ENCODE data around the gene NLK.

DNA sequence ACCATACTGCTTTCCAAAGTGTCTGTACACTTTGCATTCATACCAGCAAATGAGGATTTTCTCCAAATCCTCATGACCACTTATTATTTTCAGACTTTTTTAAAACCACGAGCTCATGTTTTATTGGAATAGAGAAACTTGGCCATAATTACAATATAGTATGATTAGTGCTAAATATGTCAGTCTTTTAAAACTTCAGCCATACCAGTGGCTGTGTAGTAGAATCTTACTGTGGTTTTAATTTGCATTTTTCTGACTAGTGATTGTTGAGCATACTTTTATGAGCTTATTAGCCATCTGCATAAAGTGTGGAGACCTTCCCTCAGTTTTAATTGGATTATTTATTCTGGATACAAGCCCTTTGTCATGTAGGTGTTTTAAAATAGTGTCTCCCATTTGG is 57.8 kb downstream of the NLK start:
- TF ChIP-seq ARID2 (CRISPR knock-in tag; IDR thresholded peaks at IDR 0.05; ENCODE audit: borderline replicate concordance) (no peak), POLR2A (IDR thresholded peaks at IDR 0.05; ENCODE audit: insufficient read depth in 1 of 2, low read depth in 2 of 2, low read length in 2 of 2) (no peak), MEF2D (CRISPR knock-in tag; IDR thresholded peaks at IDR 0.05) (no peak)
- TF ChIP-seq, protein P1, sequence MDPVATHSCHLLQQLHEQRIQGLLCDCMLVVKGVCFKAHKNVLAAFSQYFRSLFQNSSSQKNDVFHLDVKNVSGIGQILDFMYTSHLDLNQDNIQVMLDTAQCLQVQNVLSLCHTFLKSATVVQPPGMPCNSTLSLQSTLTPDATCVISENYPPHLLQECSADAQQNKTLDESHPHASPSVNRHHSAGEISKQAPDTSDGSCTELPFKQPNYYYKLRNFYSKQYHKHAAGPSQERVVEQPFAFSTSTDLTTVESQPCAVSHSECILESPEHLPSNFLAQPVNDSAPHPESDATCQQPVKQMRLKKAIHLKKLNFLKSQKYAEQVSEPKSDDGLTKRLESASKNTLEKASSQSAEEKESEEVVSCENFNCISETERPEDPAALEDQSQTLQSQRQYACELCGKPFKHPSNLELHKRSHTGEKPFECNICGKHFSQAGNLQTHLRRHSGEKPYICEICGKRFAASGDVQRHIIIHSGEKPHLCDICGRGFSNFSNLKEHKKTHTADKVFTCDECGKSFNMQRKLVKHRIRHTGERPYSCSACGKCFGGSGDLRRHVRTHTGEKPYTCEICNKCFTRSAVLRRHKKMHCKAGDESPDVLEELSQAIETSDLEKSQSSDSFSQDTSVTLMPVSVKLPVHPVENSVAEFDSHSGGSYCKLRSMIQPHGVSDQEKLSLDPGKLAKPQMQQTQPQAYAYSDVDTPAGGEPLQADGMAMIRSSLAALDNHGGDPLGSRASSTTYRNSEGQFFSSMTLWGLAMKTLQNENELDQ (CRISPR knock-in tag; IDR thresholded peaks at IDR 0.05; ENCODE audit: borderline replicate concordance) = no peak
- TF ChIP-seq, protein P2, sequence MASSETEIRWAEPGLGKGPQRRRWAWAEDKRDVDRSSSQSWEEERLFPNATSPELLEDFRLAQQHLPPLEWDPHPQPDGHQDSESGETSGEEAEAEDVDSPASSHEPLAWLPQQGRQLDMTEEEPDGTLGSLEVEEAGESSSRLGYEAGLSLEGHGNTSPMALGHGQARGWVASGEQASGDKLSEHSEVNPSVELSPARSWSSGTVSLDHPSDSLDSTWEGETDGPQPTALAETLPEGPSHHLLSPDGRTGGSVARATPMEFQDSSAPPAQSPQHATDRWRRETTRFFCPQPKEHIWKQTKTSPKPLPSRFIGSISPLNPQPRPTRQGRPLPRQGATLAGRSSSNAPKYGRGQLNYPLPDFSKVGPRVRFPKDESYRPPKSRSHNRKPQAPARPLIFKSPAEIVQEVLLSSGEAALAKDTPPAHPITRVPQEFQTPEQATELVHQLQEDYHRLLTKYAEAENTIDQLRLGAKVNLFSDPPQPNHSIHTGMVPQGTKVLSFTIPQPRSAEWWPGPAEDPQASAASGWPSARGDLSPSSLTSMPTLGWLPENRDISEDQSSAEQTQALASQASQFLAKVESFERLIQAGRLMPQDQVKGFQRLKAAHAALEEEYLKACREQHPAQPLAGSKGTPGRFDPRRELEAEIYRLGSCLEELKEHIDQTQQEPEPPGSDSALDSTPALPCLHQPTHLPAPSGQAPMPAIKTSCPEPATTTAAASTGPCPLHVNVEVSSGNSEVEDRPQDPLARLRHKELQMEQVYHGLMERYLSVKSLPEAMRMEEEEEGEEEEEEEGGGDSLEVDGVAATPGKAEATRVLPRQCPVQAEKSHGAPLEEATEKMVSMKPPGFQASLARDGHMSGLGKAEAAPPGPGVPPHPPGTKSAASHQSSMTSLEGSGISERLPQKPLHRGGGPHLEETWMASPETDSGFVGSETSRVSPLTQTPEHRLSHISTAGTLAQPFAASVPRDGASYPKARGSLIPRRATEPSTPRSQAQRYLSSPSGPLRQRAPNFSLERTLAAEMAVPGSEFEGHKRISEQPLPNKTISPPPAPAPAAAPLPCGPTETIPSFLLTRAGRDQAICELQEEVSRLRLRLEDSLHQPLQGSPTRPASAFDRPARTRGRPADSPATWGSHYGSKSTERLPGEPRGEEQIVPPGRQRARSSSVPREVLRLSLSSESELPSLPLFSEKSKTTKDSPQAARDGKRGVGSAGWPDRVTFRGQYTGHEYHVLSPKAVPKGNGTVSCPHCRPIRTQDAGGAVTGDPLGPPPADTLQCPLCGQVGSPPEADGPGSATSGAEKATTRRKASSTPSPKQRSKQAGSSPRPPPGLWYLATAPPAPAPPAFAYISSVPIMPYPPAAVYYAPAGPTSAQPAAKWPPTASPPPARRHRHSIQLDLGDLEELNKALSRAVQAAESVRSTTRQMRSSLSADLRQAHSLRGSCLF (CRISPR knock-in tag; IDR thresholded peaks at IDR 0.05; ENCODE audit: borderline replicate concordance) = no peak
